Fibroblast of the conjunctiva (primary cell): ENCODE measurements around the gene MYOM3.

Experiments
- DNase-seq: peaks from one replicate; pipeline ENCODE4 v3.0.0-alpha.2; 2010; ENCODE audit warnings: low read depth

MYOM3 gene

DNA sequence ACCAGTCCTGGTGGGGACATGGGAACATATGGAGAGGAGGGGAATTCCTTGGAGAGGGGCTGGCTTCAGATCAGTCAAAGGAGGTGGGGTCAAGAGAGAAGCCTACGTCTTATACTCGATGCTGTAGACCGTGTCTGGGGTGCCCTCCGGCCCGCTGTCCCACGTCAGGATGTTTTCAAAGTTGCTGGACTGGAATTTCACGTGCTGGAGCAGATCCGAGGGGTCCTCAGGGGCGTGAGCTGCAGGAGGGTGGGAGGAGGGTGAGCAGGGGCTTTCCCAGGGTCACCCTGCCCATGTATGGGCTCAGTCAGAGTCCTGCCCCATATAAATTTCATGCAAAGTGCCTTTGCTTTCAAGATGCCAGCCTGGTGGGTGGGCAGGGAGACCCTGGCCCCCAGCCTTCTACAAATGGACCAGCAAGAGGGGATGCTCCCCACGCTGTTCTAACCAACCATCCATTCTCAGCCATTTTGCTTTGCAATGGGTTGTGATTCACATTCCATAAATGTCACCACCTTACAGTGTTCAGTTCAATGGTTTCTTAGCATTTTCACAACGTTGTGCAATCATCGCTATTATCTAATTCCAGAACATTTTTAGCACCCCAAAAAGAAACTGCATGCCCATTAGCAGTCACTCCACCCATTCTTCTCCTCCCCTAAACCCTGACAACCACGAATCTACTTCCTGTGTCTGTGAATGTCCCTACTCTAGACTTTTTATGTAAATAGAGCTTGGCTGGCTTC lies 26.7 kb upstream of the MYOM3 start:
- DNase-seq = no peak

DNA sequence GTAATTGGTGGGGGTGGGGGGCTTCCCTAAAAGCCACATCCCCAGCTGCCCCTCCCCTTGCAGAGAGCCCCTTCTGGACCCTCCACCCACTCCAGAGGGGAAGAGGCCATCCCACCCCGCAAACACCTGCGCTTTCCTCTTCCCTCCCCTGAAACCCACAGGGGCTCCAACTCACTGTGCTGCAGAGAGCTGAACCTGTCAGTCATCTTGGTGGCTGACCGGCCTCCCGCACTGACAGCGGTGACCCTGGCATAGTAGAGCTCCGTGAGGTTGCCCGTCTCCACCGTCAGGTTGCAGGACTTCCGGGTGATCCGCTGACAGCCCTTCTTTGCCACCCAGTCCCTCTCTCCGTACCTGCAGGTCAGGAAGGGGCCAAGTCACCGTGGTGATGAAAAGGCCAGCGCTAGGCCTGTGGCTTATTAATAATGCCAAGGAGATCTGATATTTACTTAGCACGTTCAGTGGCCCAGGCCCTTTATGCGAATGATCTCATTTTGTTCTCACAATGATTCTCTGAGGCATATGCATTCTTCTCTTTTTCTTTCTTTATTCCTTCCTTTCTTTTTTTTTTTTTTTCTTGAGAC lies 25.1 kb upstream of the MYOM3 start:
- no peak for DNase-seq

DNA sequence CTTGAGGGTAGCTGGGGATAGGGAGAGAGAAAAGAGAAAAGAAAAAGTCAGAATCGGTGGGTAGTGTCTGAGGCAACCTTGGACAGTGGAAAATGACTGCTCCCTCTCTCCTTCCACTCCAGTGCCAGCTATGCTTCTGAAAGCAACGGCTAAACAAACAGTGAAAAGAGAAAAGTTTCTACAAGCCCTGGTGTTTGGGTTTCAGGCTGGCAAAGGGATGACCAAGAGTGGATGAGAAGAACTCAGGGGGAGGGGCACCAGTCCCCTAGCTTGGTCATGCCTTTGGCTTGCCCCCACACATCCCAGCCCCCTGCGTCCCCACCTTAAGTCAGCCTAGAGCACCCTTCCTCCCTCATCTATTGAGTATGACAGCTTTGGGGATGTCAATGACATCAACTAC lies 22.4 kb upstream of the MYOM3 start:
- DNase-seq = no peak

DNA sequence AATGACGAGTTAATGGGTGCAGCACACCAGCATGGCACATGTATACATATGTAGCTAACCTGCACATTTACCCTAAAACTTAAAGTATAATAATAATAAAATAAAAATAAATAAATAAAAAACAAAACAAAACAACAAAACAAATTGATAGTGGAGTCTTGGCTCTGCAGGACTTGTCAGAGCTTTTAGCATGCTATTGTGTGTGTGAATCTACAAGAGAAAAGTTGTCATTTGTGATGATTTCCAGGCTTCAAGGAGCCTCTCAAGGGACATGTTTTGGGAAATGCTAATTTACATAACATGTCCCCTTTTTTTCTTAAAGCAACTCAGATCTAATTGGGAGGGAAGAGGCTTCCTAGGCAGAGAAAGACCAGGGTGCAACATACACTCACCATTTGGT lies 21.9 kb upstream of the MYOM3 start:
- DNase-seq = no peak

DNA sequence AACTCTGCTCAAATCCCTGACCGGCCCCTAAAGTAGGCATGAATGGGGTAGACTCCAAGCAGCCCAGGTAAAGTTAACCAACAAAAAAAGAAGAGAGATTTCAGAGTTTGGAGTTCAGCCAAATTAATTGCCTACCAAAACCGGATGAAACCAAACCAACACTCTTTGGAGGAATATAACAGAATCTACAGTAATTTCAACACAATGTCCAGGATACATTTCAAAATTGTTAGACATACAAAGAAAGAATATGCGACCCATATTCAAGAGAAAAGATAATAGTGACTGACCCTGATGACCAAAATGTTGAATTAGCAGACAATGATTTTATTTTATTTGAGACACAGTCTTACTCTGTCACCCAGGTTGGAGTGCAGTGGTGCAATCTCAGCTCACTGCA lies 18.4 kb upstream of the MYOM3 start:
- DNase-seq = no peak

DNA sequence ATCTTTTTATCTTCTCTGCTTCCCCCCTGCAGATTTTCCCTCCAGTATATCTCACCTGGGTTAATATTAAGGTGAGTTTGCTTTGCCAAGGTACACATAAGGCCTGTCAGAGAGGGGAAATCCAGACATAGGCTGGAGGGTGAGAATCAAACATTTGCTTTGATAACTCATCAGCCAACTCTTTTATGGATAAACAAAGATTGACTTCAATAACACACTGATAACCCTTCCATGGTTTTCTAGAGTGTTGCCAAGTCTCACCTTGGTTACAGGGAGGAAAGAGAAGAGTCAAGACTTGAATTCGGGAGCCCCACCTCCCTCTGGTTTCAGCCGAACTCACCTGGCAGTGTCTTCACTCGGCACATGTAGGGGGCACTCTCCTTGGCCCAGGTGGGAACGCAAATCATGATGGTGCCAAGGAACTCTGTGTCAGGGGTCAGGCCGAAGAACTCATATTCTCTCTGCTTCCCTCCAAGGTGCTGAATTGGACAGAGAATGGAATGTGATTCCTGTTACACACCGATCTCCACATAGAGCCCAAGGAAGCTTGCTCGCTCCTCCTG lies 15.9 kb upstream of the MYOM3 start:
- DNase-seq = no peak

DNA sequence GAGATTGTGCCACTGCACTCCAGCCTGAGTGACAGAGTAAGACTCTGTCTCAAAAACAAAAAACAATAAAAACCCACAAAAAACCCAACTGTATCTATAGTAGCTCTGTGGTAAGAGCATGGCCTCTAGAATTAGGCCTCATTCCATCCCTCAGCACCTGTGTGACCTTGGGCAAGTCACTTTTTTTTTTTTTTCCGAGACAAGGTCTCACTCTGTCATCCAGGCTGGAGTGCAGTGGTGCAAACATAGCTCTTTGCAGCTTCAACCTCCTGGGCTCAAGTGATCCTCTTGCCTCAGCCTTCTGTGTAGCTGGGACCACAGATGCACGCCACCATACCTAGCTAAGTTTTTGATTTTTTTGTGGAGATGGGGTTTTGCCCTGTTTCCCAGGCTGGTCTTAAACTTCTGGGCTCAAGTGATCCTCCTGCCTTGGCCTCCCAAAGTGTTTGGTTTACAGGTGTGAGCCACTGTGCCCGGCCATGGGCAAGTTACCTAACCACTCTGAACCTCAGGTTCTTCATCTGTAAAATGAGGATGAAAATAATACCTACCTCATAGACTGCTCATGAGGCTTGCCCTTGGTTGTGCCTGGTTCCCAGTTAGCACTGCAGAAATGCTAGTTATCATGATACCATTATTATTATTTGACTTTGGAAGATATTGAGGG lies 15.3 kb upstream of the MYOM3 start:
- DNase-seq = no peak

DNA sequence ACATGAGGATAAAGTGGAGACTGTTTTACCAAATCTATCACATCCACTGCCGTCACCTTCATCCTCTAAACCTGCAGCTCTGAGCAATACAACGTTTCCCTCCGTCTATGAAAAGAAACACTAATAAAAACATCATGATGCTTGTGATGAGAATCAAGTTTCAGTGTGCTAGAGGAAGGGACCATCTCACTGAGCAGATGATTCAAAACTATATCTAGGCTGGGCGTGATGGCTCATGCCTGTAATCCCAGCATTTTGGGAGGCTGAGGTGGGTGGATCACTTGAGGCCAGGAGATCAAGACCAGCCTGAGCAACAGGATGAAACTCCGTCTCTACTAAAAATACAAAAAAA lies 14.7 kb upstream of the MYOM3 start:
- DNase-seq = no peak

DNA sequence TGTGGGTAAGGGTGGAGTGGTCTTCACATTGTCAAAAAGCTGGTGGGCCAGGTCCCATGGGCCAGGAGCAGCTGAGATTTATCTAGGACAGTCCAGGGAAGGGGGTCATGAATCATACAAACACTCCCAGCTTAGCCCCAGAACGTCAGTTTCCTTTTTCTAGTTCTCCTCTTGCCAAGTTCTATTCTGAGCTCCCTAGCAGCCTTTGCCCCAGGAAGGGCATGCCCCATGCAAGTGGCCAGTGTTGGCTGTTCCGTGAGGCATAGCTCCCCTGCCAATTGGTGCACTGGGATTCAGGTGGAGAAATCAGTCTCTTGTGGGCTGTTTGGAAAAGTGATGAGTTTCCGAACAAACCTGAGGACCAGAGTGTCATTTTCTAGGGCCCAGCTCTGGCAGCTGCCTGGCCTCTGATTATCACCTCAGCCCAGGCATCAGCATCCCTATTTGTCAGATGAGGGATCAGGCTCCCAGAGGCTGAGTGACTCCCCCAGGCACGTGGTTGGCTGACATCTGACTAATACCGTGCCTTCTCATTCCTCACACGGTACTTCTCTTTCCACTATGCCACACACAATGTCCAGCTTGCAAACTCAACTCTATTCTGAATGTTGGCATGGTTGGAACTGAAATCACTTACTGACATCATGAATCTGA lies 14.2 kb upstream of the MYOM3 start:
- DNase-seq = no peak

DNA sequence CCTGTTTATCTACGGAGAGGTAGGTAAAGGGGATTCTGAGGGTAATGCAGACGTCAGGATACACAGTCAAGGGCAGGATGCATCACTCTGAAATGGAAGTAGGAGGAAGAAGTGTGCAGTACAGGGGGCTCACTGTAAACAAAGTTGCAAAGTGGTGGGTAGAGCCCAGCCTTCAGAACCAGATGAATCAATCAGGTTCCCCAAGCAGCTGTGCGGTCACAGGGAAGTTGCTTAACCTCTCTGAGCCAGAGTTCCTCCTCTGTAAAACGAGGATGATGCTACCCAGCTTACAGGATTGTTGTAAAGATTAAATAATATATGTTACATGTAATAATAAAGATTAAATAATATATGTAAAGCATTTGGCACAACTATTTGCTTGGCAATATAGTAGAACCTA lies 13.5 kb upstream of the MYOM3 start:
- DNase-seq = no peak

DNA sequence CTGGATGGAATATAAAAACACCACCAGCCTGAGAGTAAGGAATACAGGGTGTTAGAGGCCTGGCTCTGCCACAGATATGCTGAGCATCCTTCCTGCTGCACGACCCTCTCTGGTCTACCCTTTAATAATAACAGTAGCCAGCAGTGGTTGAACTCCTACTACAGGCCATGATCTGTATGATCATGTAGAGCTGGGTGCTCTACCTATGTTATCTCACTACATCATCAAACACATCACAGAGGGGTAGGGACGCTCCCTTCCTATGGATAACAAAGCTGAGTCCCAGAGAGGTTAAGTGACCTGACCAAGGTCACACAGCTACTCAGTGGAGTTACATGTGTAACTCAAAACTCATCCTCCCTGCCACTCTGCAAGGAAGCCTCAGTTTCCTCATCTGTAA lies 13.0 kb upstream of the MYOM3 start:
- DNase-seq = no peak

DNA sequence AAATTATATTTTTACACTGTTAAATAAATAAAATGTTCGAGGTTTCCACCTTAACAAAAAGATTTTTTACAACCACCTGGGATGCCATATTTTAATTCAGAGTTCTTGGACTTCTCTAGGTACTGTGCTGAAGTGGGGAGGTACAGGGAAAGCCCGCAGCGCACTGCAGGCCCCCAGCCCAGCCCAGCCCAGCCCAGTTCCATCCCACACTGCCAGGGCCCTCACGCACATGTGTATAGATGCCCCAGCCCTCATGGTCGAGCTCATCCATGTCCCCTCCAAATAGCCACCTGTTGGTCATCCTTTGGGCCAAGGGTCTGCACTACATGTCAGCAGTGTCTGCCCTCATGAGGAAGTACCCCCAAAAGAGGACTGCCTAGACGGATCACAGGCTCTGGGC lies 11.7 kb upstream of the MYOM3 start:
- DNase-seq = no peak

DNA sequence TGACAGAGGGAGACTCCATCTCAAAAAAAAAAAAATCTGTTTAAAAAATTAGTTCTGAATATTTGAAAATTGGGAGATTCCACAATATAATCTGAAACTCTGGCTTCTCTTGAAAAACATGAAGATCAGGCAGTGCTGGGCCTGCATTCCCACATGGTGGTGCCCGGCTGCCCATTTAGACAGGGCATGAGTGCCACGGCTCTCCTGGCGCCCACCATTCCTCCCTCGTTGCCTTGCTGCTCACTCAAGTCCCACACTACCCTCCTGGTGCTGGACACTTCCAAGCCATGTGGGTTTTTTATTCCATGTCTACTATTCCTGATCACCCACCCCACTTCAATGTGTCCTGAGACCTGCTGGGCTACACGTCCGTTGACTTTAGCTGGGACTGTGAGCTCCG lies 10.8 kb upstream of the MYOM3 start:
- DNase-seq = no peak

DNA sequence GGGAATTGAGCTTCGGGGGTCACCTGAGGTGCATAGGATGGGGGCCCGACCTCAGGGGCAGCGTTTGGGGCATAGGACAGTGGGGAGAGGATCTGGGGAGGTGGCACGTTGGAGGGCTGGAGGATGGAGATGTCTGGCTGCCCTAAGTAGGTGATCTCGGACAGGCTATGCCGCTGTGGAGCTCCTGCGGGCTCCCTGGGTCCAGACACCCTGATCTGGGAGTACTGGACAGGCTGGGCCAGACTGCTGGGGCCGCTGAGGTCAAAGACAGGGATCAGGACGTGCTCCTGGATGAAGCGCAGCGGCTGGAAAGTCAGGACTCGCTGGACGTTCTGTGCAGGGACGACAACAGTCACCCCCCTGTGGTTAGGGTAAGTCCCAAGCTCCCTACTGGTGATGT lies 9.5 kb upstream of the MYOM3 start:
- DNase-seq = no peak

DNA sequence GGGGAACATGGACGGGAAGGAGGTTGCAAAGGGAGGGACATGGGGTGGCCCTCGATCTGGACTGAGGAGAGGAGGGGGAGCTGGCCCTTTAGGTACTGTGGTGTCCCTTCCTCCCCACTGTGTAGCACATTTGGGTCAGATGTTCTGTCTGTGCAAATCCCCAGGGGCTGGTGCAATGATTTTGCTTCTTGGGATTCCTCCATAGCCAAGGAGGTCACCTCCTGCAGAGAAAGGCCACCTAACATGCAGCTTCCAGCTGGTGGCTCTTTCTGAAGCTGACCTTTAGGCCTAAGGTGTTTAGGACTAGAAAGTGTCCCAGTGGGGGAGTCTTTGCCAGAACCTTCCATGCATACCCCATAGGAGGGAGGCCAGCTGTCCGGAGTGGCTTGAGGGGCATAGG lies 9.0 kb upstream of the MYOM3 start:
- no peak for DNase-seq

DNA sequence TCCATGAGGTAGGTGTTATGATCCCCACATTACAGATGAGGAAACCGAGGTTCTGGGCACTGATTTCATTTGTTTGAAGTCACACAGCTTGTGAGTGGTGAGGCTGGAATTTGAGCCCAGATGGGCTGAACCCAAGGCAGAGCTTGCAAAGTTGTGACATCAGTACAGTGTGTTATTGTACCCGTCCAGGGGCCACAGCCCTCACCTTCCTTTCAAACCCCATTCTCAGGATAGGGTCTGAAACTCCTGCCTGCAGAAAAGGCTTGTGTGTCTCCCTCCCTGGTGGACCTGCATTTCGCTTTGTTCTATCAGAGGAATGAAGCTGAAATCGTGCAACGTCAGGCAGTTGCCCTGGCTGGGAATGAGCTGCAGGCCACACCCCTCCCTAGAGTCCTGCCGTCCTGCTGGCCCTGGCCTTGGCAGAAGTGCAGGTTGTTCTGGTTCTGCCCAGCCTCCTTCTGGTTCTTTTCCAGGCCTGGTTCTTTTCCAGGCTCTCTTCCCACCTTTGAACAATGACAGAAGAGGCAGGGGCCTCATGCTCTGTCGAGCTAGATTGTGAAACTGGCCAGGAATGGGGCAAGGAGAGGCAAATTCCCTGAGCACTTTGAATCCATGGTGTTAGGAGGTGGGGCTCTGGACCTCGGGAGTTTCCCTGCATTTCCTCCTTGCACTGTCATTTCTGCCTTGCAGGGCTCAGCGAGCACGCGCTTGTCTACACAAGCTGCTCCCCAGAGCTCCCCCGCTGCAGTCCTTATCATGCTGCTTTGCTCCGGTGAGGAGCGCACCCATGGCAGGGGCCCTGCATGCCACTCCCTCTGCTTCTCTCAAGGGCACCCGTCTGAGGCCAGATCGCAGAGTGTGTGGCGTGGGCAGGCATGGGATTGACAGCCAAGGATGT lies 8.2 kb upstream of the MYOM3 start:
- DNase-seq = no peak

DNA sequence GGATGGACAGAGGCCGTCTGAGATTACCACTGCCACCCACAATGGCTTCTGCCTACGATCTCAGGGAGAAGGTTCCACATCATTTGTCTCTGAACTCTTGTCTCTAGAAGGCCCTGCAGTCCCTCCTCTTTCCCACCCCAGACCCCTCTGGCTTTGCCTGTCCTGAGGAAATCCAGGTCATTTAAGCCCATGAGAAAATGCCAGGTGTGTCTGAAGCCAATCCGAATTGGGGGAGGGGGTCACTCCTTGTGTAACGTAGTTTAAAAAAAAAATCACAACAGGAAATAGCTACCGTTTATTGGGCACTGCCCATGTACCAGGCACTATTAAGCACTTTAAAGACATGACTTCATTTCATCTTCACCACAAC lies 7.5 kb upstream of the MYOM3 start:
- no peak for DNase-seq

DNA sequence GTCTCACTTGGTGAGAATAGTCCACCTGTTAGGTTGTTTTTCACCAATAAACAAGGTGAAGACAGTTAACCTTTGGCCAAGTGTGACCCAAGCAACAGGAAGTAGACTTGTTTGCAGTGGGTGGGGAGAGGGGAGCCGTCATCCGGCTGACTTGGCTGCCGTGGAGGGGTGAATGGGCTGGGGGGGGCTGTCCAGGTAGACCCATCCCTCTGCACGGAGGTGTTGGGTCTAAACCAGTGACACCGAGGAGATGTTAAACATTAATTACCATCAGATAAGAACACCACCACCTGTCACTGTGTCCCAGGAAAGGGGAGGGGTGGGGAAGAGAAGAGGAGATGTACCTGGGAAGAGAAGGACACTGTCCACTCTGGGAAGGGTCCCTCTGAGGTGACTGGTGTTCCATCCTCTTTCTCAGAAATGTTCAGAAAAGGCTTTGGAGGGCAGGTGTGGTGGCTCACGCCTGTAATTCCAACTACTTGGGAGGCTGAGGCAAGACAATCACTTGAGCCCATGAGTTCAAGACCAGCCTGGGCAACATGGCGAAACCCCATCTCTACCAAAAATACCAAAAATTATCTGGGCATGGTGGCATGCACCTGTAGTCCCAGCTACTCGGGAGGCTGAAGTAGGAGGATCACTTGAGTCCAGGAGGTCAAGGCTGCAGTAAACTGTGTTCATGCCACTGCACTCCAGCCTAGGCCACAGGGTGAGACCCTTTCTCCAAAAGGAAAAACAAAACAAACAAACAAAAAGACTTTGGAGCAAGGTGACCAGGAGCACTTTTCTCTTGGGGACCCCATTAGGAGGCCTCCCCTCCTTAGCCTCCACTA lies 6.7 kb upstream of the MYOM3 start:
- no peak for DNase-seq

DNA sequence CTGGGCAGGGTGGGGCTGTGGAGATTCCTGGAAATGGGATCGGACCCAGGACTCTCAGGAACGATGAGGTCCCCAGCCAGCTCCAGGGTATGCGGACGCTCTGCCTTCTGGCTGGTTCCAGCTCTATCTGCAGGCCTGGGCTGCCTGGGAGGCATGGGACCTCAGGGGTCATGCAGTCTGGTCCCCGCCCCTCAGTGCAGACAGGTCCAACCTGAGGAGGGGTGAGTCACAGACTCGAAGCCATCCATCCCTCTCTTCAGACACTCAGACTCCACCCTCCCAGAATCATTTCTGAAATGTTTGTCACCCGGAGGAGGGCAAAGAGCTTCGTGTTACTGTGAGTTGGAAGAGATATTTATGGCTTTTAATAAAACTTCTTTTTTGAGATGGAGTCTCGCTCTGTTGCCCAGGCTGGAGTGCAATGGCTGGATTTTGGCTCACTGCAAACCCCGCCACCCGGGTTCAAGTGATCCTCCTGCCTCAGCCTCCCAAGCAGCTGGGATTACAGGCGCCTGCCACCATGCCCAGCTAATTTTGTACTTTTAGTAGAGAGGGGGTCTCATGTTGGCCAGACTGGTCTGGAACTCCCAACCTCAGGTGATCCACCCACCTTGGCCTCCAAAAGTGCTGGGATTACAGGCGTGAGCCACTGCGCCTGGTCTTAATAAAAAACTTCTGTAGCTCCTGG lies 5.9 kb upstream of the MYOM3 start:
- no peak for DNase-seq

DNA sequence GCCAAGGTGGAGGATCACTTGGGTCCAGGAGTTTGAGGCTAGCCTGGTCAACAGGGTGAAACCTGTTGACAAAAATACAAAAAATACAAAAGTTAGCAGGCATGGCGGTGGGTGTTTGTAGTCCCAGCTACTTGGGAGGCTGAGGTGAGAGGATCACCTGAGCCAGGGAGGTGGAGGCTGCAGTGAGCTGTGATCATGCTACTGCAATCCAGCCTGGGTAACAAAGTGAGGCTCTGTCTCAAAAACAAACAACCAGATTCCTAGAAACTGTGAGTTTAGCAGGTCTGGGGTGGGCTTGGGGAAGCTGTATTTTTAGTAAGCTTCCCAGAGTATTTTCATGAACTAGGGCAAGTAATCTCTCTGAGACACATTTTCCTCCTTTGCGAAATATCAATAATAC lies 5.2 kb upstream of the MYOM3 start:
- DNase-seq = no peak

DNA sequence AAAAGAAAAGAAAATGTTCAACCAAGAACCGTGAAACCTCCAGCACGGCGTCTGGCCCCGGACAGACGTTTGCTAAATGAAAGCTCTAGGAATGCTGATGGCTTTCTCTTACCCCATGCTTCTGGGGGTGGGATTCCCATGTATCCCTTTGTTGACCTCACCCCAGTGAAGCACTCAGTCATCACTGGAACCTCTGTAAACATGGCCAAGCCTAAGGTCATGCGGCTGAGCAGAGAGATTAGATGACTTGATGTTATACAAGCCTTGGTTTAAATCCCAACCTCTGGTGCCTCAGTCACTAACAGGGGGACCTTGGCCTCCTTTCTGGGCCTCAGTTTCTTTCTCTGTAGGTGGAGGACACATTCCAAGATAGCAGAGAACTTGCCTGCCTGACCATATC lies 2.8 kb upstream of the MYOM3 start:
- DNase-seq = no peak
